ENCODE measurements around the gene APBB2.

DNA sequence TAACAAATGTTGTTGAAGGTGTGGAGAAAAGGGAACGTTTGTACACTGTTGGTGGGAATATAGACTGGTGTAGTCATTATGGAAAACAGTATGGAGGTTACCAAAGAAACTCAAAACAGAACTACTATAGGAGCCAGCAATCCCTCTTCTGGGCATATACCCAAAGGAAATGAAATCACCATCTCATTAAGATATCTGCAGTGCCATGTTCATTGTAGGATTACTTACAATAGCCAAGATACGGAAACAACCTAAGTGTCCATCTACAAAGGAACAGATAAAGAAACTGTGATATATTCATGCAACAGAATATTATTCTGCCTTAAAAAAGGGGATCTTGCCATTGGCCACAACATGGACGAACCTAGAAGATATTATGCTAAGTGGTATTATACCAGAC lies 22.2 kb downstream of the APBB2 start:
- no peak for TF ChIP-seq ETV6 (CRISPR knock-in tag; IDR thresholded peaks at IDR 0.05)
- TF ChIP-seq, protein P1, sequence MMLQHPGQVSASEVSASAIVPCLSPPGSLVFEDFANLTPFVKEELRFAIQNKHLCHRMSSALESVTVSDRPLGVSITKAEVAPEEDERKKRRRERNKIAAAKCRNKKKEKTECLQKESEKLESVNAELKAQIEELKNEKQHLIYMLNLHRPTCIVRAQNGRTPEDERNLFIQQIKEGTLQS (CRISPR knock-in tag; conservative IDR thresholded peaks at IDR 0.05), result no peak
- TF ChIP-seq, protein P2, sequence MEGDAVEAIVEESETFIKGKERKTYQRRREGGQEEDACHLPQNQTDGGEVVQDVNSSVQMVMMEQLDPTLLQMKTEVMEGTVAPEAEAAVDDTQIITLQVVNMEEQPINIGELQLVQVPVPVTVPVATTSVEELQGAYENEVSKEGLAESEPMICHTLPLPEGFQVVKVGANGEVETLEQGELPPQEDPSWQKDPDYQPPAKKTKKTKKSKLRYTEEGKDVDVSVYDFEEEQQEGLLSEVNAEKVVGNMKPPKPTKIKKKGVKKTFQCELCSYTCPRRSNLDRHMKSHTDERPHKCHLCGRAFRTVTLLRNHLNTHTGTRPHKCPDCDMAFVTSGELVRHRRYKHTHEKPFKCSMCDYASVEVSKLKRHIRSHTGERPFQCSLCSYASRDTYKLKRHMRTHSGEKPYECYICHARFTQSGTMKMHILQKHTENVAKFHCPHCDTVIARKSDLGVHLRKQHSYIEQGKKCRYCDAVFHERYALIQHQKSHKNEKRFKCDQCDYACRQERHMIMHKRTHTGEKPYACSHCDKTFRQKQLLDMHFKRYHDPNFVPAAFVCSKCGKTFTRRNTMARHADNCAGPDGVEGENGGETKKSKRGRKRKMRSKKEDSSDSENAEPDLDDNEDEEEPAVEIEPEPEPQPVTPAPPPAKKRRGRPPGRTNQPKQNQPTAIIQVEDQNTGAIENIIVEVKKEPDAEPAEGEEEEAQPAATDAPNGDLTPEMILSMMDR (IDR thresholded peaks at IDR 0.05), result no peak
- TF ChIP-seq, protein P3, sequence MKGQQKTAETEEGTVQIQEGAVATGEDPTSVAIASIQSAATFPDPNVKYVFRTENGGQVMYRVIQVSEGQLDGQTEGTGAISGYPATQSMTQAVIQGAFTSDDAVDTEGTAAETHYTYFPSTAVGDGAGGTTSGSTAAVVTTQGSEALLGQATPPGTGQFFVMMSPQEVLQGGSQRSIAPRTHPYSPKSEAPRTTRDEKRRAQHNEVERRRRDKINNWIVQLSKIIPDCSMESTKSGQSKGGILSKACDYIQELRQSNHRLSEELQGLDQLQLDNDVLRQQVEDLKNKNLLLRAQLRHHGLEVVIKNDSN (CRISPR knock-in tag; IDR thresholded peaks at IDR 0.05), result no peak
- TF ChIP-seq, protein P4, sequence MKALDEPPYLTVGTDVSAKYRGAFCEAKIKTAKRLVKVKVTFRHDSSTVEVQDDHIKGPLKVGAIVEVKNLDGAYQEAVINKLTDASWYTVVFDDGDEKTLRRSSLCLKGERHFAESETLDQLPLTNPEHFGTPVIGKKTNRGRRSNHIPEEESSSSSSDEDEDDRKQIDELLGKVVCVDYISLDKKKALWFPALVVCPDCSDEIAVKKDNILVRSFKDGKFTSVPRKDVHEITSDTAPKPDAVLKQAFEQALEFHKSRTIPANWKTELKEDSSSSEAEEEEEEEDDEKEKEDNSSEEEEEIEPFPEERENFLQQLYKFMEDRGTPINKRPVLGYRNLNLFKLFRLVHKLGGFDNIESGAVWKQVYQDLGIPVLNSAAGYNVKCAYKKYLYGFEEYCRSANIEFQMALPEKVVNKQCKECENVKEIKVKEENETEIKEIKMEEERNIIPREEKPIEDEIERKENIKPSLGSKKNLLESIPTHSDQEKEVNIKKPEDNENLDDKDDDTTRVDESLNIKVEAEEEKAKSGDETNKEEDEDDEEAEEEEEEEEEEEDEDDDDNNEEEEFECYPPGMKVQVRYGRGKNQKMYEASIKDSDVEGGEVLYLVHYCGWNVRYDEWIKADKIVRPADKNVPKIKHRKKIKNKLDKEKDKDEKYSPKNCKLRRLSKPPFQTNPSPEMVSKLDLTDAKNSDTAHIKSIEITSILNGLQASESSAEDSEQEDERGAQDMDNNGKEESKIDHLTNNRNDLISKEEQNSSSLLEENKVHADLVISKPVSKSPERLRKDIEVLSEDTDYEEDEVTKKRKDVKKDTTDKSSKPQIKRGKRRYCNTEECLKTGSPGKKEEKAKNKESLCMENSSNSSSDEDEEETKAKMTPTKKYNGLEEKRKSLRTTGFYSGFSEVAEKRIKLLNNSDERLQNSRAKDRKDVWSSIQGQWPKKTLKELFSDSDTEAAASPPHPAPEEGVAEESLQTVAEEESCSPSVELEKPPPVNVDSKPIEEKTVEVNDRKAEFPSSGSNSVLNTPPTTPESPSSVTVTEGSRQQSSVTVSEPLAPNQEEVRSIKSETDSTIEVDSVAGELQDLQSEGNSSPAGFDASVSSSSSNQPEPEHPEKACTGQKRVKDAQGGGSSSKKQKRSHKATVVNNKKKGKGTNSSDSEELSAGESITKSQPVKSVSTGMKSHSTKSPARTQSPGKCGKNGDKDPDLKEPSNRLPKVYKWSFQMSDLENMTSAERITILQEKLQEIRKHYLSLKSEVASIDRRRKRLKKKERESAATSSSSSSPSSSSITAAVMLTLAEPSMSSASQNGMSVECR (CRISPR knock-in tag; IDR thresholded peaks at IDR 0.05; ENCODE audit: borderline replicate concordance), result no peak
- TF ChIP-seq, protein P5, sequence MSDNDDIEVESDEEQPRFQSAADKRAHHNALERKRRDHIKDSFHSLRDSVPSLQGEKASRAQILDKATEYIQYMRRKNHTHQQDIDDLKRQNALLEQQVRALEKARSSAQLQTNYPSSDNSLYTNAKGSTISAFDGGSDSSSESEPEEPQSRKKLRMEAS (CRISPR knock-in tag; IDR thresholded peaks at IDR 0.05), result no peak
